Neutrophil (primary cell): ENCODE results near the gene ZNF639.
"Not testable (repeated sequence)": the region's sequence is repeated elsewhere in the genome, so short reads cannot be mapped to it uniquely, and the experiment has no call there.

ENCODE experiments used
- H3K27ac ChIP-seq: fragments of 200-600 bp; sonication (generic); 2 replicates; pipeline ENCODE4 v1.5.1; 2016; ENCODE audit warnings: mild to moderate bottlenecking, moderate library complexity
- H3K27me3 ChIP-seq: fragments of 200-600 bp; sonication (generic); 2 replicates; pipeline ENCODE4 v1.6.0; 2016; ENCODE audit warnings: mild to moderate bottlenecking
- H3K36me3 ChIP-seq: fragments of 200-600 bp; sonication (generic); 2 replicates; pipeline ENCODE4 v1.5.1; 2017
- H3K4me1 ChIP-seq, 2 experiments: fragments of 200-600 bp in 1 of 2; sonication (generic) in 1 of 2; 1 replicate in 1 of 2; 2 replicates in 1 of 2; pipeline versions ENCODE4 v1.5.1 to v1.6.1; 2013 to 2016; ENCODE audit warnings: low read depth in 1 of 2, low read length in 1 of 2, mild to moderate bottlenecking in 1 of 2, moderate library complexity in 1 of 2; ENCODE audit not compliant: control insufficient read depth in 1 of 2, insufficient read depth in 1 of 2
- H3K4me3 ChIP-seq, 2 experiments: fragments of 200-600 bp in 1 of 2; sonication (generic) in 1 of 2; 1 replicate in 1 of 2; 2 replicates in 1 of 2; pipeline ENCODE4 v1.5.1; 2013 to 2016; ENCODE audit warnings: low read depth in 1 of 2, low read length in 1 of 2, mild to moderate bottlenecking in 1 of 2, moderate library complexity in 1 of 2
- H3K9me3 ChIP-seq: fragments of 200-600 bp; sonication (generic); 2 replicates; pipeline ENCODE4 v1.5.1; 2016
- TF ChIP-seq, protein P1 (sequence below): fragments of 200-600 bp; sonication (generic); IDR thresholded peaks from 2 replicates; pipeline ENCODE4 v1.5.1; 2016; ENCODE audit warnings: antibody characterized with exemption

ZNF639 gene

DNA sequence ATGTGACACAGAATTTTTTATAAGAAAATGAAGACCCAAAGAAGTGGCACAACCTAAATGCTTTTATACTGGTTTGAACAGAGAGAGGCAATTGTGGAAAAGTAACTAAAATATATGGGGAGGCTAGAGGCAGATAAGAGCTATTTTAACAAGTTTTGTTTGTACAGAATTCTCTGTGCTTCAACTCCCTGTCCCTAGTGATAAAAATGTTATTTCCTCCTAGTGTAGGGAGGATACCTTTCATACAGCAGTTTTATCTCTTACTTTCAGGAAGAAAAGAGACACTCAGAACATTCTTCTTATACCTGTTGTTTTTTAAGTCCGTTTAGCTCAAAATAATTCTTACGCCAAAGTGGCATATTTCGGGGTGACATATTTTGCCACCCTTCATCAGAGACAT is 21.2 kb upstream of the ZNF639 start:
- Histone ChIP-seq H3K27me3 (no peaks in the 10 kb centered on the region), H3K4me1 (no peaks in the 10 kb centered on the region), H3K36me3 (no peaks in the 10 kb centered on the region)

DNA sequence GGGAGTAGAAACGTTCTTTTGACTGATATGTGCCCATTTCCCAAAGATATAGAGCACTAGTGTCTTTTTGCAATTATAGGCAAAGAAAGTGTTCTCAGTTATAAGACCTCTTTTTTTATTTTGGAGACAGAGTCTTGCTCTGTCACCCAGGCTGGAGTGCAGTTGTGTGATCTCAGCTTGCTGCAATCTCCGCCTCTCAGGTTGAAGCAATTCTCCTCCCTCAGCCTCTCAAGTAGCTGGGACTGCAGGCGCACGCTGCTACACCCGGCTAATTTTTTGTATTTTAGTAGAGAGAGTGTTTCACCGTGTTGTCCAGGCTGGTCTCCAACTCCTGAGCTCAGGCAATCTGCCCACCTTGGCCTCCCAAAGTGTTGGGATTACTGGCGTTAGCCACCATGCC is 20.7 kb upstream of the ZNF639 start:
- Histone ChIP-seq H3K36me3 (no peaks in the 10 kb centered on the region), H3K4me3 (no peak overlapping the region), H3K27ac (no peak overlapping the region), H3K4me1 (no peaks in the 10 kb centered on the region), H3K27me3 (no peaks in the 10 kb centered on the region), H3K9me3 (no peaks in the 10 kb centered on the region)
- TF ChIP-seq, protein P1, sequence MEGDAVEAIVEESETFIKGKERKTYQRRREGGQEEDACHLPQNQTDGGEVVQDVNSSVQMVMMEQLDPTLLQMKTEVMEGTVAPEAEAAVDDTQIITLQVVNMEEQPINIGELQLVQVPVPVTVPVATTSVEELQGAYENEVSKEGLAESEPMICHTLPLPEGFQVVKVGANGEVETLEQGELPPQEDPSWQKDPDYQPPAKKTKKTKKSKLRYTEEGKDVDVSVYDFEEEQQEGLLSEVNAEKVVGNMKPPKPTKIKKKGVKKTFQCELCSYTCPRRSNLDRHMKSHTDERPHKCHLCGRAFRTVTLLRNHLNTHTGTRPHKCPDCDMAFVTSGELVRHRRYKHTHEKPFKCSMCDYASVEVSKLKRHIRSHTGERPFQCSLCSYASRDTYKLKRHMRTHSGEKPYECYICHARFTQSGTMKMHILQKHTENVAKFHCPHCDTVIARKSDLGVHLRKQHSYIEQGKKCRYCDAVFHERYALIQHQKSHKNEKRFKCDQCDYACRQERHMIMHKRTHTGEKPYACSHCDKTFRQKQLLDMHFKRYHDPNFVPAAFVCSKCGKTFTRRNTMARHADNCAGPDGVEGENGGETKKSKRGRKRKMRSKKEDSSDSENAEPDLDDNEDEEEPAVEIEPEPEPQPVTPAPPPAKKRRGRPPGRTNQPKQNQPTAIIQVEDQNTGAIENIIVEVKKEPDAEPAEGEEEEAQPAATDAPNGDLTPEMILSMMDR, result no peak

More for the DNA sequence above, 21.2 kb upstream of the ZNF639 start:
- Histone ChIP-seq H3K9me3 (no peaks in the 10 kb centered on the region), H3K4me3 (no peak overlapping the region), H3K27ac (no peak overlapping the region)
- TF ChIP-seq, protein P1, result no peak

GRCh38 chr3:179304605-179305004 is 18.2 kb upstream of the ZNF639 start:
- Histone ChIP-seq H3K27me3 (no peaks in the 10 kb centered on the region), H3K4me3 (no peak overlapping the region), H3K27ac (no peak overlapping the region), H3K9me3 (no peaks in the 10 kb centered on the region), H3K4me1 (no peaks in the 10 kb centered on the region), H3K36me3 (no peaks in the 10 kb centered on the region)
- TF ChIP-seq, protein P1, result no peak

GRCh38 chr3:179307362-179307761 is 15.5 kb upstream of the ZNF639 start:
- H3K4me1 ChIP-seq, H3K4me3 ChIP-seq, H3K9me3 ChIP-seq, H3K27me3 ChIP-seq, H3K27ac ChIP-seq, H3K36me3 ChIP-seq: not testable (repeated sequence)

GRCh38 chr3:179308001-179308400 is 14.8 kb upstream of the ZNF639 start:
- Histone ChIP-seq H3K9me3 (no peaks in the 10 kb centered on the region), H3K36me3 (no peaks in the 10 kb centered on the region), H3K4me1 (no peaks in the 10 kb centered on the region), H3K27me3 (no peaks in the 10 kb centered on the region), H3K4me3 (no peak overlapping the region), H3K27ac (no peak overlapping the region)
- TF ChIP-seq, protein P1, result no peak

DNA sequence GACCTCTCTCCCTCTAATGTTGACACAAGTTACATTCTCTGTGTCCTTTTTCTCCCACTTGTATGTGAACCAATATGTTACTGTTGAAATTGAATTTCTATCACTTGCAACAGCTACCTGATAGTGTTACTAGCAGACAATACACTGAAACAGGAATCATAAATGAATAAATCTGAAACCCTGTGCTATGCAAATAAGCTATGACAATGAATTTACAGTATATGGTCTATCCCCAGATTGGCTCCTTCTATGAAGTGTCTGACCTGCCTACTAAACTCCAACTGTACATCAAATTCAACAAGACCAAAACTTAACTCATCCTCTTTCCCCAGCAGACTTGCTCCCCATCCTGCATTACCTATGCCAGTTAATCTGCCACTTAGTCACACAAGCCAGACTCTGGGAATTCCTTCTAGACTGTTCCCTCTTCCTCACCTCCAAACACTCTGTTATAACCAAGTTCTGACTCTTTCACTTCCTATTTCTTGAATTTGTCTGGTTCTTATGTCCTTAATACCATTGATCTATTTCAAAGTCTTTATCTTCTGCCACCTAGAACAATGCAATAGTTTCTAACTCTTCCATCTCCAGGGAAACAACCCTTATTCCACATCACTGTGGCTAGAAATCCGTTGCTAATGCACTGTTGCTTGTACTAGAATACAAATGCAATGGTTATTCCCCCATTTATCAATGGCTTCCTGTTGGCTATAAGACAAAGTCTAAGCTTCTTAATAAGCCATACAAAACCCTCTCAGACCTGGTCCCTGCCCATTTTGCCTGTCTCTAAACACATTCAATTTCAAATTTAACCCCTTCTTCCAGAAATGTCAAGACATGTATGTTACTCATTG is 13.4 kb upstream of the ZNF639 start:
- Histone ChIP-seq H3K27ac (no peak overlapping the region), H3K36me3 (no peaks in the 10 kb centered on the region), H3K4me1 (no peaks in the 10 kb centered on the region), H3K27me3 (no peaks in the 10 kb centered on the region), H3K9me3 (no peaks in the 10 kb centered on the region), H3K4me3 (no peak overlapping the region)
- TF ChIP-seq, protein P1, result no peak
